Nephron progenitor cell (in vitro differentiated cells): ENCODE data around the gene UBD.

ENCODE experiments used
- DNase-seq: peaks from one replicate; pipeline ENCODE4 v3.0.0; 2021
- H3K27ac Mint-ChIP-seq: 2 replicates; pipeline ENCODE4 v1.8.0; 2021; ENCODE audit warnings: mild to moderate bottlenecking, moderate library complexity, mixed read lengths
- H3K27me3 Mint-ChIP-seq: 2 replicates; pipeline ENCODE4 v1.8.0; 2021; ENCODE audit warnings: mild to moderate bottlenecking, low read depth, mixed read lengths; ENCODE audit not compliant: poor library complexity
- H3K36me3 Mint-ChIP-seq: 2 replicates; pipeline ENCODE4 v1.8.0; 2021; ENCODE audit warnings: low read depth, mixed read lengths
- H3K4me1 Mint-ChIP-seq: 2 replicates; pipeline ENCODE4 v1.8.0; 2021; ENCODE audit warnings: mixed read lengths
- H3K4me3 Mint-ChIP-seq: 2 replicates; pipeline ENCODE4 v1.8.0; 2021; ENCODE audit warnings: mild to moderate bottlenecking, moderate library complexity, mixed read lengths
- H3K9me3 Mint-ChIP-seq: 2 replicates; pipeline ENCODE4 v1.8.0; 2021; ENCODE audit warnings: mild to moderate bottlenecking, moderate library complexity, mixed read lengths
- CTCF ChIP-seq: fragments of 200-600 bp; sonication (generic); IDR thresholded peaks from 2 replicates; pipeline ENCODE4 v1.5.0; 2021; ENCODE audit warnings: antibody characterized with exemption

The UBD gene

GRCh38 chr6:29590218-29590808, 30.8 kb upstream of the UBD start:
- Mint-ChIP-seq H3K27ac (no peak overlapping the region), H3K9me3 (no peaks in the 10 kb centered on the region), H3K36me3 (no peaks in the 10 kb centered on the region), H3K27me3 (no peaks in the 10 kb centered on the region), H3K4me3 (no peak overlapping the region), H3K4me1 (peaks cover 5% of the 10 kb centered on the region)
- no peak for TF ChIP-seq CTCF
- no peak for DNase-seq

- TF ChIP-seq CTCF: peak; percentile 97
- H3K4me3 Mint-ChIP-seq: no peak overlapping the region
- H3K27me3 Mint-ChIP-seq: no peaks in the 10 kb centered on the region
- peaks cover 5% of the 10 kb centered on the region for H3K4me1 Mint-ChIP-seq
- no peaks in the 10 kb centered on the region for H3K9me3 Mint-ChIP-seq
- no peaks in the 10 kb centered on the region for H3K36me3 Mint-ChIP-seq
- H3K27ac Mint-ChIP-seq: no peak overlapping the region
- DNase-seq: peak; percentile 59
Measured at GRCh38 chr6:29589423-29590048, 30.0 kb upstream of the UBD start.

GRCh38 chr6:29584821-29585220, 25.3 kb upstream of the UBD start, which contains the start of gene OR2H2:
Gene OR2H2, plus strand, starts transcription at chr6:29585121. Its CDS starts 2,824 bp downstream, at chr6:29587945.
- Mint-ChIP-seq H3K27ac (no peak within 1 kb of the TSS), H3K36me3 (no peaks in the 10 kb centered on the region), H3K9me3 (no peaks in the 10 kb centered on the region), H3K4me3 (no peak within 1 kb of the TSS), H3K27me3 (peaks cover 16% of the 10 kb centered on the region), H3K4me1 (no peaks in the 10 kb centered on the region)
- no peak for DNase-seq
- no peak for TF ChIP-seq CTCF

- no peak for TF ChIP-seq CTCF
- H3K4me3 Mint-ChIP-seq: no peak overlapping the region
- peaks cover 31% of the 10 kb centered on the region for H3K27me3 Mint-ChIP-seq
- H3K27ac Mint-ChIP-seq: no peak overlapping the region
- H3K9me3 Mint-ChIP-seq: no peaks in the 10 kb centered on the region
- H3K4me1 Mint-ChIP-seq: no peaks in the 10 kb centered on the region
- DNase-seq: no peak
- no peaks in the 10 kb centered on the region for H3K36me3 Mint-ChIP-seq
Measured at GRCh38 chr6:29577544-29577943, 18.0 kb upstream of the UBD start.

GRCh38 chr6:29576056-29576455, 16.5 kb upstream of the UBD start:
- no peak for TF ChIP-seq CTCF
- H3K4me1 Mint-ChIP-seq: no peaks in the 10 kb centered on the region
- H3K27ac Mint-ChIP-seq: no peak overlapping the region
- no peak overlapping the region for H3K4me3 Mint-ChIP-seq
- H3K36me3 Mint-ChIP-seq: no peaks in the 10 kb centered on the region
- peaks cover 37% of the 10 kb centered on the region for H3K27me3 Mint-ChIP-seq
- DNase-seq: no peak
- no peaks in the 10 kb centered on the region for H3K9me3 Mint-ChIP-seq

- DNase-seq: no peak
- TF ChIP-seq CTCF: no peak
- Mint-ChIP-seq H3K36me3 (no peaks in the 10 kb centered on the region), H3K9me3 (no peaks in the 10 kb centered on the region), H3K27ac (no peak overlapping the region), H3K4me3 (no peak overlapping the region), H3K4me1 (no peaks in the 10 kb centered on the region), H3K27me3 (peaks cover 42% of the 10 kb centered on the region)
Measured at GRCh38 chr6:29567991-29568390, 8.5 kb upstream of the UBD start.
